Stomach (tissue), 19 donors: Measurements from ENCODE around the gene UBE2J1. TPM values are rescaled to one million over a fixed set of nuclear protein-coding genes. Genes with fewer than 3 reads are reported as not detected.

Experiments used
- DNase-seq, 2 donors: peaks; one replicate each; pipeline versions ENCODE4 v3.0.0 to v3.0.0-alpha.2; 2013 to 2019
- H3K27ac ChIP-seq, 5 donors: fragments of 200-600 bp in 4 of 5; sonication (generic) in 4 of 5; one replicate each; pipeline ENCODE4 v1.5.1; 2013 to 2019; ENCODE audit warnings: mild to moderate bottlenecking in 1 of 5, moderate library complexity in 1 of 5
- H3K27me3 ChIP-seq, 3 donors: fragments of 200-600 bp; sonication (generic); one replicate each; pipeline ENCODE4 v1.5.1; 2017 to 2019; ENCODE audit warnings: mixed run types in 1 of 3
- H3K36me3 ChIP-seq, 4 donors: fragments of 200-600 bp; sonication (generic); 1 replicate in 3 of 4; 2 replicates in 1 of 4; pipeline ENCODE4 v1.5.1; 2016 to 2019
- H3K4me1 ChIP-seq, 4 donors: fragments of 200-600 bp; sonication (generic); one replicate each; pipeline ENCODE4 v1.5.1; 2016 to 2019
- H3K4me3 ChIP-seq, 4 donors: fragments of 200-600 bp; sonication (generic) in 3 of 4; one replicate each; pipeline ENCODE4 v1.5.1; 2016 to 2019; ENCODE audit warnings: mild to moderate bottlenecking in 1 of 4
- H3K9me3 ChIP-seq, 4 donors: fragments of 200-600 bp; sonication (generic); one replicate each; pipeline ENCODE4 v1.5.1; 2016 to 2019
- CTCF ChIP-seq, 7 experiments: fragments of 450-650 bp in 4 of 7; fragments of 200-600 bp in 3 of 7; sonication (generic) in 3 of 7; IDR thresholded peaks; one replicate each; pipeline ENCODE4 v1.5.1; 2016 to 2019; ENCODE audit warnings: antibody characterized with exemption in 7 of 7, control low read depth in 2 of 7, mild to moderate bottlenecking in 1 of 7
- EP300 ChIP-seq: sonication (generic); formaldehyde crosslinking; IDR thresholded peaks from one replicate; pipeline ENCODE4 v1.6.1; 2017; ENCODE audit warnings: antibody characterized with exemption
- POLR2A ChIP-seq, 4 donors: fragments of 450-650 bp; IDR thresholded peaks; one replicate each; pipeline ENCODE4 v1.6.1; 2016; ENCODE audit warnings: antibody characterized with exemption in 4 of 4, control low read depth in 2 of 4, mild to moderate bottlenecking in 1 of 4, moderate library complexity in 1 of 4
- POLR2AphosphoS5 ChIP-seq, 3 donors: sonication (generic); formaldehyde crosslinking; IDR thresholded peaks; one replicate each; pipeline ENCODE4 v1.6.1; 2016; ENCODE audit warnings: antibody characterized with exemption in 3 of 3
- WGBS, 5 donors: extraction: QIAGEN DNeasy Blood & Tissue Kit in 3 of 5; methylation state at CpG; one replicate each; pipeline versions ENCODE4 v1.1.5 to v1.1.7; 2013 to 2018; 5-methylcytosine and 5-hydroxymethylcytosine counted together
- intact Hi-C: fragments of 100-400 bp; cut with DNase I; formaldehyde crosslinking; loops from one replicate; pipeline ENCODE4 v1.15.1; 2023; ENCODE audit warnings: low total_unique reads
- long read RNA-seq, 10 donors: transcript quantifications; one replicate each; lab custom pipeline, GENCODE V29; 2026
- polyA plus RNA-seq, 3 donors: library from polyadenylated mRNA; stranded (reverse); fragments of 200-250 nt; gene quantifications; one replicate each; pipeline ENCODE4 v1.2.3, GENCODE V29; 2013
- total RNA-seq, 5 donors: library from RNA; depleted of rRNA; stranded (reverse); fragments of >200 nt; gene quantifications; one replicate each; pipeline versions ENCODE4 v1.1.0 to v1.2.3, GENCODE V29; 2014 to 2016
- donor health status: healthy with polysubstance abuse.
- donor health status: Bipolar disorder and iron deficiency.
- donor health status: healthy.

The UBE2J1 gene, protein sequence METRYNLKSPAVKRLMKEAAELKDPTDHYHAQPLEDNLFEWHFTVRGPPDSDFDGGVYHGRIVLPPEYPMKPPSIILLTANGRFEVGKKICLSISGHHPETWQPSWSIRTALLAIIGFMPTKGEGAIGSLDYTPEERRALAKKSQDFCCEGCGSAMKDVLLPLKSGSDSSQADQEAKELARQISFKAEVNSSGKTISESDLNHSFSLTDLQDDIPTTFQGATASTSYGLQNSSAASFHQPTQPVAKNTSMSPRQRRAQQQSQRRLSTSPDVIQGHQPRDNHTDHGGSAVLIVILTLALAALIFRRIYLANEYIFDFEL
- 10 to 100 TPM in 4 of 5 donors, 1 to 10 TPM in 1; 5.2 to 58.6 (median 12.5) TPM for total RNA-seq
- 10 to 100 TPM; 17.7 to 48.7 (median 30.3) TPM for polyA plus RNA-seq
- long read RNA-seq, donor 1, full-length matches to known transcripts: 4 of 4 reads
- long read RNA-seq, donor 1, partial matches to known transcripts: 0 of 4 reads
- long read RNA-seq, donor 1, other reads (novel, unspliced or antisense): 0 of 4 reads
- long read RNA-seq, donor 2, full-length matches to known transcripts: 13 of 13 reads
- long read RNA-seq, donor 2, partial matches to known transcripts: 0 of 13 reads
- long read RNA-seq, donor 2, other reads (novel, unspliced or antisense): 0 of 13 reads
- long read RNA-seq, donor 3, full-length matches to known transcripts: 6 of 6 reads
- long read RNA-seq, donor 3, partial matches to known transcripts: 0 of 6 reads
- long read RNA-seq, donor 3, other reads (novel, unspliced or antisense): 0 of 6 reads
- long read RNA-seq, donor 4, full-length matches to known transcripts: 2 of 2 reads
- long read RNA-seq, donor 4, partial matches to known transcripts: 0 of 2 reads
- long read RNA-seq, donor 4, other reads (novel, unspliced or antisense): 0 of 2 reads
- long read RNA-seq, donor 5, full-length matches to known transcripts: 19 of 19 reads
- long read RNA-seq, donor 5, partial matches to known transcripts: 0 of 19 reads
- long read RNA-seq, donor 5, other reads (novel, unspliced or antisense): 0 of 19 reads
- long read RNA-seq, donor 6, full-length matches to known transcripts: 27 of 27 reads
- long read RNA-seq, donor 6, partial matches to known transcripts: 0 of 27 reads
- long read RNA-seq, donor 6, other reads (novel, unspliced or antisense): 0 of 27 reads
- long read RNA-seq, donor 7, full-length matches to known transcripts: 21 of 21 reads
- long read RNA-seq, donor 7, partial matches to known transcripts: 0 of 21 reads
- long read RNA-seq, donor 7, other reads (novel, unspliced or antisense): 0 of 21 reads
- long read RNA-seq, donor 8, full-length matches to known transcripts: 8 of 18 reads
- long read RNA-seq, donor 8, partial matches to known transcripts: 10 of 18 reads
- long read RNA-seq, donor 8, other reads (novel, unspliced or antisense): 0 of 18 reads
- long read RNA-seq, donor 9, full-length matches to known transcripts: 13 of 13 reads
- long read RNA-seq, donor 9, partial matches to known transcripts: 0 of 13 reads
- long read RNA-seq, donor 9, other reads (novel, unspliced or antisense): 0 of 13 reads
- long read RNA-seq, donor 10, full-length matches to known transcripts: 3 of 3 reads
- long read RNA-seq, donor 10, partial matches to known transcripts: 0 of 3 reads
- long read RNA-seq, donor 10, other reads (novel, unspliced or antisense): 0 of 3 reads

DNA sequence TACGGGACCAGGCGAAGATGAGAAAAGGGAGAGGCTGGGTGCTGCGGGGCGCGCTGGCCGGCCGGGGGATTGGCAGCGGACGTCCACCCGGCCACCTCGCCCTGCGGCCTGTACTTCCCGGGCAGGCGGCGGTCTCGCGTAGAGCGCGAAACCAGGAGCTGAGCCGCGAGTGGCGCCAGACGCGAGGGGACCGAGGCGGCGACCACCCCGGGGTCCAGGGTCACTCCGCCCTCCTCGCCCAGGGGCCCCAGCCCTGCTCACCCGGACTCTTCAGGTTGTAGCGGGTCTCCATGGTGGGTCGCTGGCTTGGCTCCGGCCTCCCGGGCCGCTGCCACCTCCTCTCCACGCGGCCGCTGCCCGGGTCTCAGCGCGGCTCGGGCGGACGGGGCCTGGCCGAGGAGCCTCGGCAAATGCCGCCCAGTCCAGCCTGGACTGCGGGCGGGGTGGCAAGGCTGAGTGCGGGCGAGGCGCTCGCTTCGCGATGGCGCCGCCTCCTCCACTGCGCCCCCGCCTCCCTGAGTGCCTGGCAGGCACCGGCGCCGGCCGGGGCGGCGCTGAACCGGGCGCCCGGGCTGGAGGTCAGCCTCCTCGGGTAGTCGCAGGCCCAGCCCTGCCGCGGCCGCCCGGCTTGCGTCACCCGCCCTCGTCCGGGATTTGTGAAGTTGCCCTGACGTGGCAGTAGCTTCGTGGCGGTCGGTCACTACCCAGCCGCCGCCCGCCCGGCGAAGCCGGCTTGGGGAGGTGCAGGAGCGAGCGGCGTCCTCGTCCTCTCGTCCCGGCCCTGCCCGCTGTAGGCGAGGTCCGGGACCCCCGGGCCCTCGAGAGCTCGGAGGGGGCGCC lies at the start of gene UBE2J1:
Gene UBE2J1, minus strand, starts transcription at position 445 of the 840 bp plus-strand sequence. Its CDS starts 153 bp downstream, at position 292.
- intact Hi-C loops: no loop called here
- H3K4me3 ChIP-seq: peak within 1 kb of the TSS; percentile 62 to 82 (median 66)
- DNase-seq: peak; percentile 96 to 97
- peak within 1 kb of the TSS; percentile 97 to 99 (median 99) for H3K27ac ChIP-seq
- TF ChIP-seq CTCF (IDR thresholded peaks at IDR 0.05) (no peak), POLR2A (IDR thresholded peaks at IDR 0.05) (peak in 1 of 4 donors; percentile 61), POLR2AphosphoS5 (IDR thresholded peaks at IDR 0.05) (peak; percentile 50 to 96 (median 94))
- 0 to 1% (median 0%) methylated on average over 11 to 102 of the region's 102 CpGs for WGBS, 5 donors
- no peaks in the 10 kb centered on the region for H3K27me3 ChIP-seq
- no peaks in the 10 kb centered on the region for H3K36me3 ChIP-seq
- no peaks in the 10 kb centered on the region for H3K9me3 ChIP-seq
- H3K4me1 ChIP-seq: peaks cover 17 to 57% (median 45%) of the 10 kb centered on the region in 4 donors

DNA sequence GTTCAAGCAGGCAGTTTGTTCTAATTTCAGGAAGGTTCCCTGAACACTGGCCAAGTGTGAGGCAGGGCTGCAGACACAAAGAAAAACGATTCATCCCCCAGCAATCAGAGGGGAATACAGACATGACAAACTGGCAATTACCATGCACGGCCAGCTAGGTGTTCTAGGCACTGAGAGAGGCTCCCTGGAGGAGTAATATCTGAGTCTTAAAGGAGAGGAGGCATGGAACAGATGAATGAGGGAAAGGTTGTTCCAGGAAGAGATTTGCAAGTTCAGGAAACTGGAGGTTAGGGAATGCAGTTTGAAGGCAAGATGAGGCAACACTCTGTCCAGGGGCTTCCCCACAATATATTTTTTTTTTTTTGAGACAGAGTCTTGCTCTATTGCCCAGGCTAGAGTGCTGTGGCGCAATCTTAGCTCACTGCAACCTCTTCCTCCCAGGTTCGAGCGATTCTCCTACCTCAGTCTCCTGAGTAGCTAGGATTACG lies 48.4 kb upstream of the UBE2J1 start:
- no peak for DNase-seq
- no peaks in the 10 kb centered on the region for H3K36me3 ChIP-seq
- no peak overlapping the region for H3K4me3 ChIP-seq
- H3K27ac ChIP-seq: no peak overlapping the region
- WGBS, 5 donors: 60 to 74% (median 71%) methylated on average over 6 of the region's 6 CpGs
- H3K9me3 ChIP-seq: no peaks in the 10 kb centered on the region
- no peaks in the 10 kb centered on the region for H3K4me1 ChIP-seq
- no peak for TF ChIP-seq POLR2A (IDR thresholded peaks at IDR 0.05)
- TF ChIP-seq CTCF (IDR thresholded peaks at IDR 0.05): no peak
- no peak for TF ChIP-seq EP300
- no peak for TF ChIP-seq POLR2AphosphoS5 (IDR thresholded peaks at IDR 0.05)
- H3K27me3 ChIP-seq: no peaks in the 10 kb centered on the region
- intact Hi-C loops: no loop called here

- WGBS, 5 donors: 92 to 97% (median 95%) methylated on average over 3 of the region's 3 CpGs
These were observed 47.5 kb upstream of the UBE2J1 start for GRCh38 chr6:89400050-89400449.

More at GRCh38 chr6:89400050-89400449, 47.5 kb upstream of the UBE2J1 start:
- TF ChIP-seq EP300 (no peak), POLR2AphosphoS5 (IDR thresholded peaks at IDR 0.05) (no peak), POLR2A (IDR thresholded peaks at IDR 0.05) (no peak), CTCF (IDR thresholded peaks at IDR 0.05) (no peak)
- intact Hi-C loops: no loop called here
- H3K27ac ChIP-seq: no peak overlapping the region
- no peaks in the 10 kb centered on the region for H3K4me1 ChIP-seq
- H3K9me3 ChIP-seq: no peaks in the 10 kb centered on the region
- no peak overlapping the region for H3K4me3 ChIP-seq
- no peaks in the 10 kb centered on the region for H3K27me3 ChIP-seq
- no peak for DNase-seq
- no peaks in the 10 kb centered on the region for H3K36me3 ChIP-seq
